Hepatocyte (in vitro differentiated cells): Measurements from ENCODE around the gene PRRX1. TPM values are rescaled to one million over a fixed set of nuclear protein-coding genes. Genes with fewer than 3 reads are reported as not detected.

ENCODE experiments used
- DNase-seq: peaks from one replicate; pipeline ENCODE4 v3.0.0-alpha.2; 2016; ENCODE audit warnings: low spot score
- H2AFZ ChIP-seq: fragments of 200-600 bp; sonication (generic); 2 replicates; pipeline ENCODE4 v1.6.0; 2016; ENCODE audit warnings: antibody characterized with exemption, mild to moderate bottlenecking
- H3K27ac ChIP-seq: fragments of 200-600 bp; sonication (generic); 2 replicates; pipeline ENCODE4 v1.5.1; 2016; ENCODE audit warnings: mild to moderate bottlenecking
- H3K27me3 ChIP-seq: fragments of 200-600 bp; sonication (generic); 2 replicates; pipeline ENCODE4 v1.6.1; 2016
- H3K36me3 ChIP-seq: fragments of 200-600 bp; sonication (generic); replicated peaks from 2 replicates; pipeline ENCODE4 v1.5.1; 2016; ENCODE audit warnings: low read depth; ENCODE audit not compliant: insufficient read depth
- H3K4me1 ChIP-seq: fragments of 200-600 bp; sonication (generic); 2 replicates; pipeline ENCODE4 v1.5.1; 2016; ENCODE audit warnings: mild to moderate bottlenecking, moderate library complexity; ENCODE audit not compliant: insufficient read depth
- H3K4me2 ChIP-seq: fragments of 200-600 bp; sonication (generic); 2 replicates; pipeline ENCODE4 v1.6.0; 2016
- H3K4me3 ChIP-seq: fragments of 200-600 bp; sonication (generic); 2 replicates; pipeline ENCODE4 v1.5.1; 2016; ENCODE audit warnings: mild to moderate bottlenecking
- H3K79me2 ChIP-seq: fragments of 200-600 bp; sonication (generic); 2 replicates; pipeline ENCODE4 v1.6.0; 2017; ENCODE audit warnings: mild to moderate bottlenecking
- H3K9me2 ChIP-seq: fragments of 200-600 bp; sonication (generic); replicated peaks from 2 replicates; pipeline ENCODE4 v1.6.0; 2017; ENCODE audit warnings: mild to moderate bottlenecking; ENCODE audit not compliant: insufficient read depth
- H3K9me3 ChIP-seq: fragments of 200-600 bp; sonication (generic); 2 replicates; pipeline ENCODE4 v1.5.1; 2016; ENCODE audit warnings: low read depth, mild to moderate bottlenecking
- H4K20me1 ChIP-seq: fragments of 200-600 bp; sonication (generic); 2 replicates; pipeline ENCODE4 v1.6.0; 2016; ENCODE audit warnings: mild to moderate bottlenecking; ENCODE audit not compliant: insufficient read depth, poor library complexity, severe bottlenecking
- CTCF ChIP-seq: fragments of 200-600 bp; sonication (generic); IDR thresholded peaks from 2 replicates; pipeline ENCODE4 v1.5.1; 2016; ENCODE audit warnings: antibody characterized with exemption, mild to moderate bottlenecking; ENCODE audit not compliant: poor library complexity
- EZH2 ChIP-seq: fragments of 200-600 bp; sonication (generic); IDR thresholded peaks from 2 replicates; pipeline ENCODE4 v1.6.1; 2016; ENCODE audit warnings: antibody characterized with exemption, mild to moderate bottlenecking, borderline replicate concordance
- EZH2phosphoT487 ChIP-seq: fragments of 200-600 bp; sonication (generic); IDR thresholded peaks from one replicate; pipeline ENCODE4 v1.6.1; 2018; ENCODE audit warnings: antibody characterized with exemption, mild to moderate bottlenecking, low read depth, moderate library complexity; ENCODE audit not compliant: unreplicated experiment, severe bottlenecking
- WGBS: methylation state at CpG from one replicate; pipeline ENCODE4 v1.1.6; 2016; ENCODE audit warnings: low lambda C conversion rate; ENCODE audit errors: missing lambda C conversion rate; 5-methylcytosine and 5-hydroxymethylcytosine counted together
- polyA plus RNA-seq: library from polyadenylated mRNA; unstranded; fragments of >200 nt; fragmentation: Nextera tagmentation; extraction: Ambion mirVana; gene quantifications from 2 replicates; pipeline ENCODE4 v1.2.1, GENCODE V29; 2016
- total RNA-seq: library from RNA; depleted of rRNA; stranded (reverse); fragments of >200 nt; gene quantifications from 2 replicates; pipeline ENCODE4 v1.2.3, GENCODE V29; 2014

The PRRX1 gene
- total and polyA plus RNA-seq, 2 experiments from 2014 or later, result 9.8 to 42.3 TPM

GRCh38 chr1:170730438-170730837, 66.5 kb downstream of the PRRX1 start:
- 52% methylated on average over 6 of the region's 6 CpGs for WGBS
- TF ChIP-seq CTCF, result no peak
- TF ChIP-seq EZH2phosphoT487, result no peak
- no peak for TF ChIP-seq EZH2
- Histone ChIP-seq H3K79me2 (no peaks in the 10 kb centered on the region), H4K20me1 (no peaks in the 10 kb centered on the region), H3K9me3 (no peaks in the 10 kb centered on the region), H3K27ac (no peak overlapping the region), H3K4me1 (peaks cover 7% of the 10 kb centered on the region), H3K9me2 (no peaks in the 10 kb centered on the region), H3K4me2 (no peak overlapping the region), H3K36me3 (no peaks in the 10 kb centered on the region), H2AFZ (no peak overlapping the region), H3K4me3 (no peak overlapping the region), H3K27me3 (no peaks in the 10 kb centered on the region)
- no peak for DNase-seq

GRCh38 chr1:170731566-170732251, 67.8 kb downstream of the PRRX1 start:
- no peaks in the 10 kb centered on the region for H3K36me3 ChIP-seq
- no peak for TF ChIP-seq EZH2
- no peak for TF ChIP-seq CTCF
- TF ChIP-seq EZH2phosphoT487, result no peak
- peak overlapping the region; percentile 36 for H3K27ac ChIP-seq
- no peaks in the 10 kb centered on the region for H4K20me1 ChIP-seq
- H3K27me3 ChIP-seq, result no peaks in the 10 kb centered on the region
- no peak for DNase-seq
- H3K4me2 ChIP-seq, result no peak overlapping the region
- H3K79me2 ChIP-seq, result no peaks in the 10 kb centered on the region
- no peaks in the 10 kb centered on the region for H3K9me2 ChIP-seq
- no peak overlapping the region for H3K4me3 ChIP-seq
- no peak overlapping the region for H2AFZ ChIP-seq
- H3K4me1 ChIP-seq, result peaks cover 7% of the 10 kb centered on the region
- 77% methylated on average over 4 of the region's 4 CpGs for WGBS
- no peaks in the 10 kb centered on the region for H3K9me3 ChIP-seq

GRCh38 chr1:170732252-170732588, 68.3 kb downstream of the PRRX1 start:
- H3K36me3 ChIP-seq, result no peaks in the 10 kb centered on the region
- peaks cover 7% of the 10 kb centered on the region for H3K4me1 ChIP-seq
- no peaks in the 10 kb centered on the region for H3K9me2 ChIP-seq
- H3K79me2 ChIP-seq, result no peaks in the 10 kb centered on the region
- H3K9me3 ChIP-seq, result no peaks in the 10 kb centered on the region
- H3K4me3 ChIP-seq, result no peak overlapping the region
- 55% methylated on average over 2 of the region's 2 CpGs for WGBS
- H2AFZ ChIP-seq, result no peak overlapping the region
- H4K20me1 ChIP-seq, result no peaks in the 10 kb centered on the region
- H3K27ac ChIP-seq, result peak overlapping the region; percentile 36
- H3K4me2 ChIP-seq, result no peak overlapping the region
- no peaks in the 10 kb centered on the region for H3K27me3 ChIP-seq
- DNase-seq, result no peak
- TF ChIP-seq EZH2 (no peak), CTCF (no peak), EZH2phosphoT487 (no peak)
